HEK293T (cell line): ENCODE results near the gene SOX12.

Source experiments
- FOXA1 ChIP-seq: fragments of 450-650 bp; IDR thresholded peaks from 2 replicates; pipeline ENCODE4 v1.6.1; 2016; ENCODE audit warnings: mild to moderate bottlenecking
- LEF1 ChIP-seq: fragments of 450-650 bp; IDR thresholded peaks from 2 replicates; pipeline ENCODE4 v1.6.1; 2017; ENCODE audit warnings: mild to moderate bottlenecking, borderline replicate concordance
- NFRKB ChIP-seq: fragments of 450-650 bp; IDR thresholded peaks from 2 replicates; pipeline ENCODE4 v1.6.1; 2016; ENCODE audit warnings: mild to moderate bottlenecking, moderate library complexity
- SP1 ChIP-seq: fragments of 450-650 bp; IDR thresholded peaks from 2 replicates; pipeline ENCODE4 v1.6.1; 2017
- SUZ12 ChIP-seq: fragments of 450-650 bp; IDR thresholded peaks from 2 replicates; pipeline ENCODE4 v1.6.1; 2016; ENCODE audit warnings: mild to moderate bottlenecking

DNA sequence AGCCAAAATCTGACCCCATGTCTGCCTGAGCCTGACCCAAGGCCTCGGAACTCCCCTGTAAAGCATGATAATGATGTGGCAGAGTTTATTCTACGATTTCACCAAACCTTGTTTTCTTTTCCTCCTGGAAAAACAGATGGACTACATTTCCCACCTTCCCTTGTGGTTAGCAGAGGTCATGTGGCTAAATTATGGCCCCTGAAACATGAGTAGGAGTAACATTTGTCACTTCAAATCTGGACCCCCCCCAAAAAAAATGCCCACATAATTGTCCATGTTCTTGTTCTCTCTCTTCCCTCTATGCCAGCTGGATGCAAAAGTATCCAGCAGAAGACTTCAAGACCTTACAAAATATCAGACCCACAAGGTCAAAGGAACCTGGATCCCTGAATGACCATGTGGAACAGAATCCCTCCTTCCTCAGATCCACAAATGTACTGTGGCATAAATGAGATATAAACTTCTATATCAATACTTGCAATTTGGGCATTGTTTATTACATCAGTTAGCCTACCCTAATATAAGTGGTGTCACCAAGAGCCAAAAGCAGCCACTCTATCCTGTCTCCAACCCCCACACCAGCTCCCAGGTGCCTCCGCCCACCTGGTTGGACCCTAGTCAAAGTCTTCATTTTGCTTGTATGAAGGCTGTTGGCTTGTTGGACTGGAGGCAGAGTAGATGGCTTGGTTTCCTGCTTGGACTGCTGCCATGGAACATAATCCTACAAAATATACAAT is 36.2 kb upstream of the SOX12 start:
- no peak for TF ChIP-seq SUZ12
- TF ChIP-seq LEF1, result no peak
- no peak for TF ChIP-seq FOXA1
- no peak for TF ChIP-seq NFRKB
- no peak for TF ChIP-seq SP1
